Liver (tissue), 9 donors: ENCODE measurements around the gene TFF3. TPM values are rescaled to one million over a fixed set of nuclear protein-coding genes. Genes with fewer than 3 reads are reported as not detected.

Experiments used
- DNase-seq: peaks from one replicate; pipeline ENCODE4 v3.0.0-alpha.2; 2017; ENCODE audit warnings: low spot score
- H3K27ac ChIP-seq, 2 donors: one replicate each; pipeline ENCODE4 v1.7.0; 2013; ENCODE audit warnings: inconsistent platforms in 2 of 2, low read length in 2 of 2, control low read depth in 1 of 2, low read depth in 1 of 2, mild to moderate bottlenecking in 1 of 2
- H3K27me3 ChIP-seq, 4 donors: one replicate each; pipeline versions ENCODE4 v1.6.1 to v1.7.0; 2013; ENCODE audit warnings: low read length in 3 of 4, inconsistent platforms in 1 of 4, mild to moderate bottlenecking in 1 of 4, moderate library complexity in 1 of 4; ENCODE audit not compliant: control insufficient read depth in 4 of 4, insufficient read depth in 4 of 4
- H3K36me3 ChIP-seq, 4 donors: one replicate each; pipeline versions ENCODE4 v1.6.1 to v1.7.0; 2013; ENCODE audit warnings: low read length in 3 of 4, mild to moderate bottlenecking in 3 of 4, low read depth in 1 of 4, moderate library complexity in 1 of 4; ENCODE audit not compliant: control insufficient read depth in 4 of 4, insufficient read depth in 3 of 4
- H3K4me1 ChIP-seq, 4 donors: one replicate each; pipeline versions ENCODE4 v1.6.1 to v1.7.0; 2013; ENCODE audit warnings: low read length in 3 of 4, mild to moderate bottlenecking in 3 of 4, moderate library complexity in 1 of 4; ENCODE audit not compliant: control insufficient read depth in 4 of 4, insufficient read depth in 4 of 4
- H3K4me3 ChIP-seq, 3 donors: one replicate each; pipeline versions ENCODE4 v1.6.1 to v1.7.0; 2013; ENCODE audit warnings: low read length in 3 of 3, control low read depth in 1 of 3, low read depth in 1 of 3, mild to moderate bottlenecking in 1 of 3
- H3K9ac ChIP-seq, 2 donors: one replicate each; pipeline ENCODE4 v1.7.0; 2013; ENCODE audit warnings: low read length in 2 of 2, mild to moderate bottlenecking in 2 of 2, moderate library complexity in 2 of 2, control low read depth in 1 of 2, low read depth in 1 of 2
- H3K9me3 ChIP-seq, 4 donors: one replicate each; pipeline versions ENCODE4 v1.6.1 to v1.7.0; 2013; ENCODE audit warnings: low read length in 3 of 4; ENCODE audit not compliant: control insufficient read depth in 4 of 4
- ATF3 ChIP-seq: IDR thresholded peaks from 2 replicates; pipeline ENCODE4 v1.6.1; 2016; ENCODE audit warnings: antibody characterized with exemption
- CTCF ChIP-seq: fragments of 150-350 bp; IDR thresholded peaks from 2 replicates; pipeline ENCODE4 v1.5.1; 2017; ENCODE audit warnings: improper control_type of control experiment, low read depth, low read length; ENCODE audit not compliant: missing input control
- EGR1 ChIP-seq, 2 donors: IDR thresholded peaks; 2 replicates each; pipeline ENCODE4 v1.6.1; 2016 to 2018; ENCODE audit warnings: antibody characterized with exemption in 2 of 2, low read depth in 2 of 2
- FOXA1 ChIP-seq: IDR thresholded peaks from 2 replicates; pipeline ENCODE4 v1.6.1; 2016; ENCODE audit warnings: antibody characterized with exemption
- FOXA2 ChIP-seq: IDR thresholded peaks from 2 replicates; pipeline ENCODE4 v1.6.1; 2016; ENCODE audit warnings: antibody characterized with exemption
- GABPA ChIP-seq, 2 donors: IDR thresholded peaks in 1 of 2; conservative IDR thresholded peaks in 1 of 2; 2 replicates each; pipeline ENCODE4 v1.6.1; 2016; ENCODE audit warnings: antibody characterized with exemption in 2 of 2, mild to moderate bottlenecking in 1 of 2, moderate library complexity in 1 of 2
- HNF4A ChIP-seq, 2 donors: conservative IDR thresholded peaks; 2 replicates each; pipeline ENCODE4 v1.6.1; 2016; ENCODE audit warnings: antibody characterized with exemption in 2 of 2, mild to moderate bottlenecking in 2 of 2
- HNF4G ChIP-seq: IDR thresholded peaks from 2 replicates; pipeline ENCODE4 v1.6.1; 2016; ENCODE audit warnings: antibody characterized with exemption
- JUND ChIP-seq, 2 donors: IDR thresholded peaks; 2 replicates each; pipeline ENCODE4 v1.6.1; 2016; ENCODE audit warnings: antibody characterized with exemption in 2 of 2
- MAX ChIP-seq: IDR thresholded peaks from 2 replicates; pipeline ENCODE4 v1.6.1; 2016; ENCODE audit warnings: antibody characterized with exemption
- RAD21 ChIP-seq, 2 donors: IDR thresholded peaks; 2 replicates each; pipeline ENCODE4 v1.6.1; 2016; ENCODE audit warnings: antibody characterized with exemption in 2 of 2, mild to moderate bottlenecking in 2 of 2
- RXRA ChIP-seq, 2 donors: IDR thresholded peaks; 2 replicates each; pipeline ENCODE4 v1.6.1; 2017 to 2018; ENCODE audit warnings: antibody characterized with exemption in 2 of 2, mild to moderate bottlenecking in 1 of 2
- SP1 ChIP-seq: IDR thresholded peaks from 2 replicates; pipeline ENCODE4 v1.6.1; 2018; ENCODE audit warnings: antibody characterized with exemption, mild to moderate bottlenecking
- TAF1 ChIP-seq: conservative IDR thresholded peaks from 2 replicates; pipeline ENCODE4 v1.6.1; 2016; ENCODE audit warnings: antibody characterized with exemption, mild to moderate bottlenecking
- YY1 ChIP-seq: IDR thresholded peaks from 2 replicates; pipeline ENCODE4 v1.6.1; 2016; ENCODE audit warnings: antibody characterized with exemption, mild to moderate bottlenecking
- ZBTB33 ChIP-seq: IDR thresholded peaks from 2 replicates; pipeline ENCODE4 v1.6.1; 2016; ENCODE audit warnings: antibody characterized with exemption
- WGBS: extraction: QIAGEN DNeasy Blood & Tissue Kit; methylation state at CpG from one replicate; pipeline ENCODE4 v1.1.7; 2013; 5-methylcytosine and 5-hydroxymethylcytosine counted together
- polyA plus RNA-seq, 2 donors: library from polyadenylated mRNA; stranded (reverse) in 1 of 2; unstranded in 1 of 2; fragments of 200-250 nt in 1 of 2; fragments of >200 nt in 1 of 2; fragmentation: Nextera tagmentation in 1 of 2; extraction: Ambion mirVana in 1 of 2; gene quantifications; one replicate each; pipeline versions ENCODE4 v1.2.1 to v1.2.3, GENCODE V29; 2013 to 2015
- total RNA-seq, 2 donors: library from RNA; depleted of rRNA; stranded (reverse); fragments of >200 nt; gene quantifications; one replicate each; pipeline ENCODE4 v1.2.3, GENCODE V29; 2014
- donor health status: healthy.
- donor health status: healthy.
- donor health status: healthy.
- donor health status: healthy.
- donor health status: healthy.

TFF3 gene
- total and polyA plus RNA-seq, 4 donors: 0.09 to 4.1 (median 1.5) TPM

GRCh38 chr21:42344631-42345030, 29.4 kb upstream of the TFF3 start:
- Histone ChIP-seq H3K36me3 (no peaks in the 10 kb centered on the region), H3K27ac (no peak overlapping the region), H3K27me3 (peaks cover 0 to 9% (median 0%) of the 10 kb centered on the region in 4 donors), H3K4me1 (no peaks in the 10 kb centered on the region), H3K9ac (no peak overlapping the region), H3K4me3 (no peak overlapping the region), H3K9me3 (no peaks in the 10 kb centered on the region)
- no peak for DNase-seq
- WGBS: 83% methylated on average over 4 of the region's 4 CpGs
- TF ChIP-seq HNF4G (no peak), RAD21 (IDR thresholded peaks at IDR 0.05) (no peak), YY1 (no peak), JUND (IDR thresholded peaks at IDR 0.05) (no peak)

- H3K27me3 ChIP-seq: peaks cover 0 to 6% (median 0%) of the 10 kb centered on the region in 4 donors
- H3K4me1 ChIP-seq: no peaks in the 10 kb centered on the region
- no peak overlapping the region for H3K9ac ChIP-seq
- H3K36me3 ChIP-seq: no peaks in the 10 kb centered on the region
- no peak overlapping the region for H3K27ac ChIP-seq
- WGBS: 91% methylated on average over 11 of the region's 11 CpGs
- no peak overlapping the region for H3K4me3 ChIP-seq
- DNase-seq: peak; percentile 30
- no peak for TF ChIP-seq RAD21 (IDR thresholded peaks at IDR 0.05)
- no peak for TF ChIP-seq FOXA1
- TF ChIP-seq EGR1 (IDR thresholded peaks at IDR 0.05; ENCODE audit: low read depth in 2 of 2): no peak
- TF ChIP-seq TAF1: no peak
- no peaks in the 10 kb centered on the region for H3K9me3 ChIP-seq
Observed at GRCh38 chr21:42343963-42344510, 28.8 kb upstream of the TFF3 start.

GRCh38 chr21:42343556-42343955, 28.3 kb upstream of the TFF3 start:
- no peak for TF ChIP-seq HNF4G
- no peak for TF ChIP-seq CTCF
- TF ChIP-seq SP1: no peak
- no peak for TF ChIP-seq YY1
- TF ChIP-seq MAX: no peak
- TF ChIP-seq FOXA2: no peak
- TF ChIP-seq RAD21 (IDR thresholded peaks at IDR 0.05): no peak
- H3K36me3 ChIP-seq: no peaks in the 10 kb centered on the region

GRCh38 chr21:42343101-42343500, 27.9 kb upstream of the TFF3 start:
- 85% methylated on average over 10 of the region's 10 CpGs for WGBS
- Histone ChIP-seq H3K27ac (no peak overlapping the region), H3K4me1 (peaks cover 0 to 2% (median 0%) of the 10 kb centered on the region in 4 donors), H3K9ac (no peak overlapping the region), H3K9me3 (no peaks in the 10 kb centered on the region), H3K4me3 (no peak overlapping the region), H3K36me3 (no peaks in the 10 kb centered on the region), H3K27me3 (peaks cover 0 to 4% (median 0%) of the 10 kb centered on the region in 4 donors)
- no peak for DNase-seq
- TF ChIP-seq GABPA (IDR thresholded peaks at IDR 0.05 in 1 of 2, conservative IDR thresholded peaks at IDR 0.05 in 1 of 2) (no peak), FOXA2 (no peak), ZBTB33 (no peak), CTCF (no peak), TAF1 (no peak), RAD21 (IDR thresholded peaks at IDR 0.05) (no peak), ATF3 (no peak), EGR1 (IDR thresholded peaks at IDR 0.05; ENCODE audit: low read depth in 2 of 2) (no peak), RXRA (IDR thresholded peaks at IDR 0.05) (no peak), HNF4A (conservative IDR thresholded peaks at IDR 0.05) (no peak)

More at GRCh38 chr21:42343556-42343955, 28.3 kb upstream of the TFF3 start:
- Histone ChIP-seq H3K4me3 (no peak overlapping the region), H3K4me1 (no peaks in the 10 kb centered on the region), H3K27me3 (peaks cover 0 to 4% (median 0%) of the 10 kb centered on the region in 4 donors), H3K9ac (no peak overlapping the region), H3K27ac (no peak overlapping the region), H3K9me3 (no peaks in the 10 kb centered on the region)
- no peak for DNase-seq
- WGBS: 87% methylated on average over 6 of the region's 6 CpGs
